ENCODE data around the gene ALCAM.

Gene ALCAM

DNA sequence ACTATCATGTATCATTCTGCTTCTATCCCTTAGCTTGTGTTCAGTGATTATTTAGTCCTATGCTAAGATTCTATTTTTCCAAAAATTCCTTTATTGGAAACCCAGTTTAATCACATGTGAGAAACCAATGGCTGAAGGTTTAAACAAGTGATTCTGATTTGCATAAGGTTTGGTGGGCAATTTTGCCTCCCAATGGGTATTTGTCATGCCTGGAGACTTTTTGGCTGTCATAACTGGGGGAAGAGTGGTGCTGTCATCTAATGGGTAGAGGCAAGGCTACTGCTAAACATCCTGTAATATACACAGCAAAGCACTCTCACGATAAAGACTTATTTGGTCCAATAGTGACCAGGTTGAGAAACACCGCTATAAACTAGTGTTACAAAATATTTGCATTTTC is 148.7 kb downstream of the ALCAM start:
- no peak for DNase-seq (ENCODE audit: low read depth)
- no peak overlapping the region for H3K4me3 ChIP-seq (ENCODE audit: low read depth, low read length)

DNA sequence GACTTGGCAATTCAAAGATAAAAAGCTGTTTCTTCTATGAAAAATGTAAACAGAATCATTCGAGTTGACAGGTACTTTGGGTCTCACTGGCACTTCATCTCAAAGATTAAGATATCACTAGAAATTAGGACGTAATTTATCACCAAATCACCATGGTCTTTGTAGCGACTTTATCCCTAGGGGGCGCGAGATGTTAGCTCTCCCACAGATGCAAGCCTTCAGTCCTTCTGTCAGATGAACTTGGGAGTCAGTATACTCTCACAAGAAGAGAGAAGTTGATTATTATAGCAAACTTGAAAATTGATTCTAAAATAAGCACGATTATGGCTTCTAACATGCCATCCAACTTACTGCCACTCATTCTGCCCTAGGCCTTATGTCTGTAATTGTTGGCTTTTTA is 150.3 kb downstream of the ALCAM start:
- no peak overlapping the region for H3K4me3 ChIP-seq (ENCODE audit: low read depth, low read length)
- no peak for DNase-seq (ENCODE audit: low read depth)

DNA sequence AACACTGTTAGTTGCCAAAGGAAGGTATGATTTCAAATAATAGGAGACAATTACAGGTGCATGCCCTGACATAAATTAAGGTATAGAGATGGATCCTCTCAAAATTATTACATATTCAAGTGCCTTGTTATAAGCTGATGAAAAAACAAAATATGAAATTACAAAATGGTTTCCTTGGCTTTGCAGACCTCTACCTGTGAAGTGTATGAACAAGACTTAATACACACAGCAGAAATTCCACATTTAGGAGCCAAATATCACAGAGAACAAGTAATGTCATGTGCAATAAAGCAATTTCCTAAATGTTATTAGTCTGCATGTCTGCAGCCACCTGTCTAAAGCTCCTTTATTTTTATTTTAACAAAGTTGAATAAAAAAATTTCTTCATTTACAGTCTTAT is 151.5 kb downstream of the ALCAM start:
- DNase-seq (ENCODE audit: low read depth): no peak

GRCh38 chr3:105518806-105519418 is 152.2 kb downstream of the ALCAM start:
- no peak for DNase-seq (ENCODE audit: low read depth)
- H3K4me3 ChIP-seq (ENCODE audit: low read depth, low read length): no peak overlapping the region

More for the DNA sequence above, 151.5 kb downstream of the ALCAM start:
- no peak overlapping the region for H3K4me3 ChIP-seq (ENCODE audit: low read depth, low read length)

DNA sequence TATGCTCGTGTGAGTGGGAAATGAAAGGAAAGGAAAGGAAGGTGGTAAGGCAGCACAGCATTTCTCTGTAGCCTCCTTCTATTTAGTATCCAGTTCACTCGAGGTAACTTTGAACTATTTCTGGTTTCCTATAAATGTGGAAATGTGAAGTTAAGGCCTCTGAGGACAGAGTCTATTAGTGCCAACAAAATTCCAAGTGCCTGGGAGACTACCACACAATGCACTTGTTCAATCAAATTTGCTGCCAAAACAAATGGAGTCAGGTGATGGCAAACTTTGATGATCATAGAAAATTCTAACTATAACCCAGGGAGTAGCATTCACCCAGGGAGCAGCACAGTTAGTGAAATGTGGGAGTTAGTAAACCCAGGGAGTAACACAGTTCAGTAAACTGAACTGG is 155.1 kb downstream of the ALCAM start:
- DNase-seq (ENCODE audit: low read depth): no peak
- no peak overlapping the region for H3K4me3 ChIP-seq (ENCODE audit: low read depth, low read length)

DNA sequence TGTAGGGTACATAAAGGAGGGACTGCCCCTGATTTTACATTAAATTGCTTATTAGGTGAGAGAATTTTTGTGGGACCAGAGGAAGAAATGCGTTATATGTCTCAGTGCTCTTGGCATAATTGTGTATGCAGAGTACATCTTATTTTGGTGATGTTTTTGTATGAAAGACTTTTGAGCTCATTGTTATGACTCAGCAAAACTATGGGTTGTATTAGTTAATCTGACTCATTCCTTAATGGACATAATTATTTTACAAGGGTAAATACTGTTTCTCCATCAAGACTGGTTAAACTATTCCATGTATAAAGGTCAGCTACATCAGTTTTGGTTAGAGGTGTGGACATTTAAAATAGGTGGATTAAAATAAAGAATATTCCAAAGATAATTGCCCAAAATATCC is 156.8 kb downstream of the ALCAM start:
- DNase-seq (ENCODE audit: low read depth): no peak
- H3K4me3 ChIP-seq (ENCODE audit: low read depth, low read length): no peak overlapping the region

DNA sequence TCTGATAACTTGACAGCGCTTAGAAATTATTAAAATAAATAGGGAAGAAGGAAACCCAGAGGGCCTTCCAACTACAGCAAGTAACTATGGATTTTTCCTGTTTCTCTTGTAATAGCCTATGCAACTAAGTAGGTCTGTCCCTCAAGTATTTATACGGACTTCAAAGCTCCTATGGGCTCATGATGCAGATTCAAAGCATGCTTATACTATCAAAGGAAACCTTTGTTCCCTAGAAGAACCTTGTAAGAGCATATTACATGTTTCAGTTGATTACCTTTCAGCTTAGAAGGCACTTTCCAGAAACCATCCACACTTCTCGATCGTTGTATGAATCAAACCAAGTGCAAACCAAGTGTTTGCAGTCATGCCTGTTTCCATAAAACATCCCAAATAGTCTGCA is 158.8 kb downstream of the ALCAM start:
- DNase-seq (ENCODE audit: low read depth): no peak

DNA sequence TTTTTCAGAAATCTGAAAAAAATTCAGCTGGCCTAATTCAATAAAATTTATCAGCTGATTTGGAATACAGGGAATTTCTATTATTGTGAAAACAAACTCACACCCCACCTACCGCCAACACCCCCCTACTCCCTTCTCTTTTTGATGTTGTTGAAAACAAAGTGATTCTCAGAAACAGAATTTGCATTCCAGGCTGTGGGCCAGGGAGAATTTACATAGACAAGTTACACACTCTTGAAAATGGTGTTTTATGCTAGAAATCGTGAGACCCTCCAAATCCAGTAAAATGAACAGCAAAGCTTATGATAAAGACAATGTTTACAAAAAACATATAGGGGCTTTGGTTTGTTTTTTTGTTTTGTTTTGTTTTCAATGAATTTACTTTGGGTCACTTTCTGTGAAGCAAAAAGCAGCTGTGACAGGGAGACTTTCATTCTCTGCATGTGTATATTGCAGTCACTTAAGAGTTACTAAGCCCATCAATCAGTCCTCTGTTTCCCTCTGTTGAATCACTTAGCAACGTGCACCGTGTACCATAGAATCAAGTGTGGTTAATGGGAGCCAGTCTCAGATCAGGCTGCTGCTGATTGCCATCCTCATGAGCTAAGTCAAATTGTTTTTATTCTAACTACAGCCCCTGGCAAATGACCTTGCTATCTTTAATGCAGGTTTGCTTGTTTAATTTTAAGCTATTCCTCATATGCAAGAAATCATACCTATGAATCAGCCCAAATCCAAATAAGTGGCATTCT is 159.8 kb downstream of the ALCAM start:
- no peak for DNase-seq (ENCODE audit: low read depth)
- H3K4me3 ChIP-seq (ENCODE audit: low read depth, low read length): no peak overlapping the region

More for the DNA sequence above, 158.8 kb downstream of the ALCAM start:
- no peak overlapping the region for H3K4me3 ChIP-seq (ENCODE audit: low read depth, low read length)

DNA sequence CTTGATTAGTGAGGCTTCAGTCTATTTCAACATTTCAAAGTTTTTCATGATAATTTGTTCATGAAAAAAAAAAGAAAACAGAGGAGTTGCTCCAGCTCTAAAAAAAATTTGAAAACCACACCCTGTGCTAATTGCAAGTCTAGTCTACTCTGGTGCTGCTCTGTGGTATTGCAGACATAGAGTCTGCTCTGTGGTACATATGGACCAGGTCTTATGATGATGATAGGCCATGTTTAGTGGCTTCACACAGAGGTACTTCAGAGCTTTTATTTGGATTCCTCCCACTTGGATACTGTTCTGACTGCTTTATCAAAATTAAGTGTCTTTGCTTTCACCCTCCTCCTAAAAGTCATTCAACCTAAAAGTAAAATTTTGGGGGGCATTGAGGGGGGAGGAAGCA is 160.8 kb downstream of the ALCAM start:
- DNase-seq (ENCODE audit: low read depth): no peak

GRCh38 chr3:105527949-105528348 is 161.2 kb downstream of the ALCAM start:
- H3K4me3 ChIP-seq (ENCODE audit: low read depth, low read length): no peak overlapping the region
- peak; percentile 48 for DNase-seq (ENCODE audit: low read depth)

More for the DNA sequence above, 160.8 kb downstream of the ALCAM start:
- no peak overlapping the region for H3K4me3 ChIP-seq (ENCODE audit: low read depth, low read length)

DNA sequence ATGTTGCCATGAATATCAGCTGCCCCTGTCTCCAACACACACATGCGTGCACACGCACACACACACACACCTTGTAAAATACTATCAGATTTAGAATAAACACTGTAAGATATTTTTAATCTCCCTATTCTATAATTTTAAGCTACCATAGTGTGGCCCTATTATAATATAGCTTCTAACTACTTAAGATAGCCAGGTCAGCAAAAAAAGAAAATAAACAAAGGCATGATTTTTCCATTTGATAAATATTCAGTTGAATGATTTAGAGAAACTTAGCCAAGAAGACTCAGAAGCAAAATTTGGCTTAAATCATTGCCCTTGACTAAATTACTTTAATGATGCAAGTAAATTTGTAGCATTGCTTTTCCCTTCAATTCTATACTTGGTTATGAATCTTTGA is 162.2 kb downstream of the ALCAM start:
- no peak for DNase-seq (ENCODE audit: low read depth)
- no peak overlapping the region for H3K4me3 ChIP-seq (ENCODE audit: low read depth, low read length)

- no peak for DNase-seq (ENCODE audit: low read depth)
- H3K4me3 ChIP-seq (ENCODE audit: low read depth, low read length): no peak overlapping the region
These were observed 162.7 kb downstream of the ALCAM start for GRCh38 chr3:105529456-105529855.

GRCh38 chr3:105532251-105532650 is 165.5 kb downstream of the ALCAM start:
- H3K4me3 ChIP-seq (ENCODE audit: low read depth, low read length): no peak overlapping the region
- DNase-seq (ENCODE audit: low read depth): no peak

DNA sequence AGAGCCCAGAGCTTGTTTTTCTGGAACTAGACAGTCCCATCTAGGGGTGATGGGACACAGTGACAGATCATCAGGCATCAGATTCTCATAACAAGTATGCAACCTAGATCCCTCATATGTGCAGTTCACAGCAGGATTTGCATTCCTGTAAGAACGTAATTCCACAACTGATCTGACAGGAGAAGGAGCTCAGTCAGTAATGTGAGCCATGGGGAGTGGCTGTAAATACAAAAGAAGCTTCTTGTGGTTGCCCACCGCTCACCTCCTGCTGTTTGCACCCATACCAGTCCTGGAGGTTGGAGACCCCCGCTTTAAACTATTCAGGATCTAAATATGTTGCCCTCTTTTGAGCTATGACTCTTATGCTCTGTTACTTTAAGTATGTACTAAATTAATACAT is 167.3 kb downstream of the ALCAM start:
- no peak overlapping the region for H3K4me3 ChIP-seq (ENCODE audit: low read depth, low read length)
- no peak for DNase-seq (ENCODE audit: low read depth)

DNA sequence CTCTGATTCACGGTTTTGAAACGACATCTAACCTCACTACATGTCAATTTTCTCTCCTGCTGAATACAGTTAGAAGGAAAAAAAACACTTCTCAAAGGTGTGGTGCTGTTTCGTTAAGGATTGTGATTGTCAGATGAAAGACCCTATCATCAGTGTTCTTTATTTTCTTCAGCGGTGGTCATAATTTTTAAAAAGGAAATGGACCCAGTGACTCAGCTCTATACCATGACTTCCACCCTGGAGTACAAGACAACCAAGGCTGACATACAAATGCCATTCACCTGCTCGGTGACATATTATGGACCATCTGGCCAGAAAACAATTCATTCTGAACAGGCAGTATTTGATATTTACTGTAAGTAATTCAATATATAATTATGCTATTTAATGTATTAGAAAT is 167.8 kb downstream of the ALCAM start:
- H3K4me3 ChIP-seq (ENCODE audit: low read depth, low read length): no peak overlapping the region
- no peak for DNase-seq (ENCODE audit: low read depth)

DNA sequence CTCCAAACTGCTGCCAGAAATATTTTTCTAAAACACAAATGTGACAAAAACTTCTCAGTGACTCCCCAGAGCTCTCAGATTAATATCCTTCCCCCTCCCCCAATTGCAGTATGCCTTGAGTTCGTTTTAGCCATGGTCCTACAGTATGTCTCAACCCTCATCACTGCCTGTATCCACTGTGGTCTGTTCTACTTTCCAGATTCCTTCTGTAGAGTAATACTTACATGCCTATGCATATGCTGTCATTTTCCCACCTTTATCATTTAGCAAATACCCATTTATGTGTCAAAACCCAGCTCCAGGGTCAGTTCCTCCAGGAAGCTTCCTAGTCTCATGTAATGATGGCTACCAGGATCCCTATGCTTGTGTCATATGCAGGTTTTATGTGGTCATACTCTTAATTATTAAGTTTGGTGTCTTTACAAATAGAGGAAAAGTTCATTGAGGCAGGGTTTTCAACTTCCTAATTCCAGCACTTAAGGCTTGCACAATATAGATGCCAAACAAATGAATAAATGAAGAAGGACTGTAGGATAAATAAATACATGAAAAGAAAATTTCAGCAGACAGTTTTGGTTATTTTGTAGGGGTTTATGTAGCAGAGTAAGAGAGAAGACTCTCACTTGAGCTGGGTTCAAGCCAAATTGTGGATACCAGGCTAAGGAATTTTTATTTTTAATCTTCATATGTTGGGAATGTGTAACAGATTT is 170.8 kb downstream of the ALCAM start:
- no peak for DNase-seq (ENCODE audit: low read depth)
- no peak overlapping the region for H3K4me3 ChIP-seq (ENCODE audit: low read depth, low read length)

DNA sequence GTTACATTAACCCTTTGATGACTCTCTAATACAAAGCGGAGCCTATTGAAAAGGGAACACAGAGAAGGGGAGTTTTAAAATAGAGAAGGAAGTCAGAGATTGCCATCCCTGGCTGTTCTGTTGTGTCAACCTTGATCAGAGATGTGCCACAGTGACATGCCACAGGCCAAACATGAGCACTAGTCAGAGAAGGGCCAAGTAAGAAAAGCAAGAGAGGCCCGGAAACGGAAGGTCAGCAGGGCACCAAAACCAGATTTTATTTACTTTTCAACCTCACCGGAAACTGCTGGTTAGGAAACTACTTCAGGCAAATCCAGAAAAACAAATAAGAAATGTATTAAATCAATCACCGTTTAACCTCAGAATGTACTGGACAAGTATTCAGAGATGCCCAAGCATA is 171.8 kb downstream of the ALCAM start:
- DNase-seq (ENCODE audit: low read depth): no peak
- no peak overlapping the region for H3K4me3 ChIP-seq (ENCODE audit: low read depth, low read length)

DNA sequence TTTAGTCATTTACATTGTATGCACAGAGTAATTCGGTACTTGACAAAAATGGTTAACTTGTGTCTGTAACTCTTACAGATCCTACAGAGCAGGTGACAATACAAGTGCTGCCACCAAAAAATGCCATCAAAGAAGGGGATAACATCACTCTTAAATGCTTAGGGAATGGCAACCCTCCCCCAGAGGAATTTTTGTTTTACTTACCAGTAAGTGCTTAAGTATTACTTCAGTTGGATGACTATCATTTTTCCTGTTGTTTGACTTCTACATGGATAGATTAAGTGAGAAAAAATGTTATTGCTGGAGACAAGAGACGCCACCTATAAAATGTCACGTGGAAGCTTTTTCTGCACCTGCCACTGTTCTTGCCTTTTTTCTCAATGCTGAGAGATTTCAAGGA is 173.2 kb downstream of the ALCAM start:
- no peak overlapping the region for H3K4me3 ChIP-seq (ENCODE audit: low read depth, low read length)
- DNase-seq (ENCODE audit: low read depth): no peak

GRCh38 chr3:105542282-105543019 is 175.7 kb downstream of the ALCAM start:
- no peak overlapping the region for H3K4me3 ChIP-seq (ENCODE audit: low read depth, low read length)
- DNase-seq (ENCODE audit: low read depth): no peak

GRCh38 chr3:105545051-105545450 is 178.3 kb downstream of the ALCAM start:
- no peak overlapping the region for H3K4me3 ChIP-seq (ENCODE audit: low read depth, low read length)
- no peak for DNase-seq (ENCODE audit: low read depth)

Data from skeletal muscle cell (primary cell).